A673 (cell line): Measurements from ENCODE around the gene POGK. TPM values are rescaled to one million over a fixed set of nuclear protein-coding genes. Genes with fewer than 3 reads are reported as not detected.
"Not testable (repeated sequence)": the region's sequence is repeated elsewhere in the genome, so short reads cannot be mapped to it uniquely, and the experiment has no call there.

Experiments
- BruUV-seq: library from RNA; stranded (reverse); fragments of 400-500 nt; replicated peaks from 2 replicates; lab custom pipeline; 2021; lab: Mats Ljungman, UMichigan
- CTCF ChIA-PET: fragments of 300-600 bp; sonication (Branson Sonifier 250); formaldehyde crosslinking; loops from one replicate; lab custom pipeline; 2022; ENCODE audit warnings: antibody characterized with exemption; lab: Charles Lee
- POLR2A ChIA-PET: fragments of 300-600 bp; sonication (Branson Sonifier 250); formaldehyde crosslinking; loops from one replicate; lab custom pipeline; 2022; ENCODE audit warnings: antibody characterized with exemption; ENCODE audit not compliant: low non-redundant PET; lab: Charles Lee
- DNase-seq: peaks from one replicate; pipeline ENCODE4 v3.0.0-alpha.2; 2015; ENCODE audit warnings: low spot score
- H3K27ac ChIP-seq: fragments of 200-600 bp; sonication (generic); 2 replicates; pipeline ENCODE4 v1.5.1; 2016; ENCODE audit warnings: mixed run types, low read depth, mild to moderate bottlenecking, mixed read lengths, antibody characterized with exemption, low read length; ENCODE audit not compliant: poor library complexity, severe bottlenecking
- H3K27me3 ChIP-seq: fragments of 200-600 bp; sonication (generic); replicated peaks from 2 replicates; pipeline ENCODE4 v1.6.1; 2017; ENCODE audit warnings: mixed run types, low read depth, mild to moderate bottlenecking, mixed read lengths, antibody characterized with exemption, low read length; ENCODE audit not compliant: insufficient read depth, poor library complexity
- H3K36me3 ChIP-seq: fragments of 200-600 bp; sonication (generic); 2 replicates; pipeline ENCODE4 v1.6.1; 2016; ENCODE audit warnings: mixed run types, mild to moderate bottlenecking, mixed read lengths, antibody characterized with exemption, low read length; ENCODE audit not compliant: insufficient read depth, poor library complexity, severe bottlenecking
- H3K4me1 ChIP-seq: fragments of 200-600 bp; sonication (generic); 2 replicates; pipeline ENCODE4 v1.6.1; 2017; ENCODE audit warnings: mixed run types, mild to moderate bottlenecking, mixed read lengths, antibody characterized with exemption, low read length; ENCODE audit not compliant: insufficient read depth, poor library complexity, severe bottlenecking
- H3K4me3 ChIP-seq: fragments of 200-600 bp; sonication (generic); 2 replicates; pipeline ENCODE4 v1.5.1; 2016; ENCODE audit warnings: low read depth, mixed run types, mild to moderate bottlenecking, mixed read lengths, low read length; ENCODE audit not compliant: poor library complexity, severe bottlenecking
- H3K9me3 ChIP-seq: fragments of 200-600 bp; sonication (generic); 2 replicates; pipeline ENCODE4 v1.6.1; 2016; ENCODE audit warnings: mixed run types, low read depth, mild to moderate bottlenecking, mixed read lengths, antibody characterized with exemption, low read length; ENCODE audit not compliant: poor library complexity, severe bottlenecking
- CTCF ChIP-seq: fragments of 300-800, 200-600 bp; sonication (generic); conservative IDR thresholded peaks from 2 replicates; pipeline ENCODE4 v1.5.1; 2017; ENCODE audit warnings: low read depth, mild to moderate bottlenecking, antibody characterized with exemption, low read length, moderate library complexity, mixed read lengths
- EZH2 ChIP-seq: fragments of 200-600 bp; sonication (generic); IDR thresholded peaks from 2 replicates; pipeline ENCODE4 v1.6.1; 2017; ENCODE audit warnings: borderline replicate concordance, low read depth, mild to moderate bottlenecking, mixed read lengths, antibody characterized with exemption, low read length; ENCODE audit not compliant: poor library complexity, severe bottlenecking
- intact Hi-C: fragments of 100-400 bp; cut with micrococcal nuclease; formaldehyde crosslinking; loops from one replicate; pipeline ENCODE4 v1.10.0; 2022; ENCODE audit not compliant: unreplicated experiment
- total RNA-seq: library from RNA; stranded (reverse); gene quantifications from 2 replicates; pipeline ENCODE4 v1.2.3, GENCODE V29; 2021

POGK gene
- total RNA-seq, 1 experiment from 2014 or later: 44.1 TPM

GRCh38 chr1:166827426-166827825, 11.8 kb upstream of the POGK start:
- Histone ChIP-seq H3K9me3 (no peaks in the 10 kb centered on the region), H3K27me3 (peaks cover 4% of the 10 kb centered on the region), H3K4me3 (no peak overlapping the region), H3K27ac (no peak overlapping the region), H3K36me3 (no peaks in the 10 kb centered on the region), H3K4me1 (no peaks in the 10 kb centered on the region)
- no peak for TF ChIP-seq EZH2
- no peak for TF ChIP-seq CTCF
- CTCF ChIA-PET: no interaction called here
- no TSS peak for BruUV-seq
- DNase-seq: no peak
- POLR2A ChIA-PET: no interaction called here
- intact Hi-C loops: loop anchor here (5.0 kb wide), 1 partner anchor 205 kb away; no protein-coding TSS in a partner anchor

GRCh38 chr1:166829762-166830161, 9.5 kb upstream of the POGK start:
- DNase-seq, H3K36me3 ChIP-seq, CTCF ChIA-PET, H3K4me1 ChIP-seq, BruUV-seq, H3K4me3 ChIP-seq, H3K9me3 ChIP-seq, POLR2A ChIA-PET, H3K27ac ChIP-seq: not testable (repeated sequence)
- intact Hi-C loops: loop anchor here (5.0 kb wide), 1 partner anchor 207 kb away; no protein-coding TSS in a partner anchor
- peaks cover 16% of the 10 kb centered on the region for H3K27me3 ChIP-seq

GRCh38 chr1:166836733-166837132, 2.5 kb upstream of the POGK start:
- TF ChIP-seq CTCF: no peak
- TF ChIP-seq EZH2: no peak
- ChIA-PET CTCF (no interaction called here), POLR2A (no interaction called here)
- H3K9me3 ChIP-seq: no peaks in the 10 kb centered on the region
- H3K4me1 ChIP-seq: peaks cover 10% of the 10 kb centered on the region
- H3K27ac ChIP-seq: no peak overlapping the region
- no peak overlapping the region for H3K4me3 ChIP-seq
- no peak for DNase-seq
- intact Hi-C loops: no loop called here
- H3K36me3 ChIP-seq: peaks cover 13% of the 10 kb centered on the region
- no TSS peak for BruUV-seq
- peaks cover 18% of the 10 kb centered on the region for H3K27me3 ChIP-seq

- H3K4me1 ChIP-seq: peaks cover 10% of the 10 kb centered on the region
- peak; percentile 59 for DNase-seq
- BruUV-seq: no TSS peak
- intact Hi-C loops: no loop called here
- ChIA-PET POLR2A (no interaction called here), CTCF (no interaction called here)
- no peaks in the 10 kb centered on the region for H3K9me3 ChIP-seq
- H3K36me3 ChIP-seq: peaks cover 43% of the 10 kb centered on the region
- peak overlapping the region; percentile 58 for H3K4me3 ChIP-seq
- H3K27me3 ChIP-seq: peaks cover 3% of the 10 kb centered on the region
- peak overlapping the region; percentile 81 for H3K27ac ChIP-seq
- TF ChIP-seq EZH2 (no peak), CTCF (no peak; the same call in 1 of the 2 replicates)
Observed at GRCh38 chr1:166839600-166840308, 479 bp downstream of the POGK start.
